ENCODE results near the gene TTYH1. TPM values are rescaled to one million over a fixed set of nuclear protein-coding genes. Genes with fewer than 3 reads are reported as not detected.
"Not testable (repeated sequence)": the region's sequence is repeated elsewhere in the genome, so short reads cannot be mapped to it uniquely, and the experiment has no call there.

TTYH1 gene
- total and polyA plus RNA-seq, 2 of the 4 experiments (the other 2 are of a cell fraction) = not detected

GRCh38 chr19:54373781-54374631 lies 41.3 kb upstream of the TTYH1 start:
- dilution Hi-C loops (cut with HindIII; ENCODE audit: low sequenced_read_pairs, unreplicated experiment) (no loop called here), intact Hi-C loops (cut with micrococcal nuclease) (no loop called here), in situ Hi-C loops (cut with MboI; ENCODE audit: low sequenced_read_pairs) (no loop called here)
- no peak overlapping the region for H4K5ac ChIP-seq (ENCODE audit: low read depth, low read length)
- H3K27me3 ChIP-seq (ENCODE audit: control insufficient read depth, insufficient read depth, low read length) = no peaks in the 10 kb centered on the region
- H4K8ac ChIP-seq (ENCODE audit: low read depth in 2 of 2, low read length in 2 of 2) = no peak overlapping the region
- BruUV-seq (replicated peaks) = no TSS peak
- no peak overlapping the region for H2AK9ac ChIP-seq (replicated peaks; ENCODE audit: low read depth, low read length, poor library complexity)
- no peak overlapping the region for H3K23ac ChIP-seq (ENCODE audit: low read depth, low read length)
- H3K79me1 ChIP-seq (ENCODE audit: low read depth in 1 of 2, low read length in 2 of 2) = no peaks in the 10 kb centered on the region
- peaks cover 10% of the 10 kb centered on the region for H3K9me3 ChIP-seq (ENCODE audit: control insufficient read depth, insufficient read depth, low read length)
- no peak overlapping the region for H3K9ac ChIP-seq (ENCODE audit: low read depth, low read length)
- no peaks in the 10 kb centered on the region for H3K9me1 ChIP-seq (ENCODE audit: insufficient read depth, low read length)
- peak; percentile 94 for TF ChIP-seq MAFK (IDR thresholded peaks at IDR 0.05; ENCODE audit: low read depth, low read length)
- TF ChIP-seq MAZ (IDR thresholded peaks at IDR 0.05; ENCODE audit: borderline replicate concordance, low read depth, low read length) = no peak
- no peak overlapping the region for H3K27ac ChIP-seq (ENCODE audit: insufficient read depth, low read length)
- no peaks in the 10 kb centered on the region for H3K36me3 ChIP-seq (ENCODE audit: control insufficient read depth, insufficient read depth, low read length)
- H3K4me3 ChIP-seq (ENCODE audit: insufficient read depth, low read depth, low read length) = no peak overlapping the region
- 72% methylated on average over 2 of the region's 16 CpGs; no CpG with 5 or more reads in 1 of the 2 experiments for whole genome bisulfite sequencing, 2 experiments (ENCODE audit: extremely low coverage in 2 of 2, insufficient read length in 1 of 2)
- no peak overlapping the region for H3K4ac ChIP-seq (ENCODE audit: low read depth, low read length)
- H3K14ac ChIP-seq (replicated peaks; ENCODE audit: low read depth, low read length) = no peak overlapping the region
- no peak overlapping the region for H2AFZ ChIP-seq (replicated peaks; ENCODE audit: low read length, poor library complexity)
- H2BK5ac ChIP-seq (ENCODE audit: low read depth, low read length, poor library complexity, severe bottlenecking) = no peak overlapping the region
- H3K18ac ChIP-seq (ENCODE audit: low read depth, low read length) = no peak overlapping the region
- ChIA-PET CTCF (no interaction called here), POLR2A (ENCODE audit: unreplicated experiment) (no interaction called here)
- H3K4me1 ChIP-seq (ENCODE audit: control insufficient read depth, insufficient read depth, low read length) = no peaks in the 10 kb centered on the region
- no peak overlapping the region for H2BK20ac ChIP-seq (ENCODE audit: low read depth, low read length)
- no peak overlapping the region for H3K56ac ChIP-seq (ENCODE audit: extremely low read depth, insufficient read depth, low read length)
- H4K91ac ChIP-seq (ENCODE audit: insufficient read depth, low read depth, low read length) = no peak overlapping the region
- ATAC-seq (ENCODE audit: low read depth) (no peak), DNase-seq (no peak)
- H2BK120ac ChIP-seq (ENCODE audit: low read depth, low read length) = no peak overlapping the region
- no peak overlapping the region for H2BK15ac ChIP-seq (ENCODE audit: low read depth, low read length)
- H4K20me1 ChIP-seq (ENCODE audit: insufficient read depth, low read length) = no peaks in the 10 kb centered on the region
- H3K4me2 ChIP-seq (ENCODE audit: low read depth, low read length) = no peak overlapping the region
- H2AK5ac ChIP-seq (ENCODE audit: low read depth, low read length) = no peak overlapping the region

DNA sequence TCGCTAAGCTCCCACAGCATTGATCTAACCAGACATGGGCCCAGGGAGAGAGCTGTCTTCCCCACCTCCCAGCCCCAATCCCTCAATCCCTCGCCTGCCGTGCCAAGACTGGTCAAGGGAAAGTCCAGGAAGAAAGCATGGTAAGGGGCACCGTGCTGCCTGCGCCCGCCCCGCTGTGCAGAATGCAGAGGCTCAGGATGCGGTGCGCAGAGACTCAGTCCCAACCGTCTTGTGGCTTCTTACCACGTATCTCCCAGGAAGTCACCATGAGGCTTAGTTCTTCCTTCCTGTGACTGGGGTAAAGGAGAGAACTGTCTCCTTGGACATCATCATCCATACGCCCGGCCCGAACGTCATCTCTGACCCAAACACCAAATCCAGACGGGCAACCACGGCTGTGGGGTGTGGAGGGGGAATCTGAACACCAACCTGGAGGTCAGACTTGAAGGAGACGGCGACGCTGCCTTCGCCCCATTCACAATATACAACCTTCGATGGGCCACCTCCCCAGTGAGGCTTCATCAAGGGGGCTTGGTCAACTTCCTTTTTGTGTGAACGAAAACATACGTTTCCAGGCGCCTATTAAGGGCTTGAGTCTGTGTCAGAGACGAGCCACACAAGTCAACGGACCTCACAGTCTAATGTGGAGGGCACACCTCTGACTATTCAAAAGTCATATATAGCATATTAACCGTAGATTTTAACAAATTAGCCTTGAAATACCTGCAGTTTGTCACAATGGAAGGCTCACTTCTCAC lies 39.9 kb upstream of the TTYH1 start:
- H2BK20ac ChIP-seq (ENCODE audit: low read depth, low read length); H4K91ac ChIP-seq (ENCODE audit: insufficient read depth, low read depth, low read length); H2AK5ac ChIP-seq (ENCODE audit: low read depth, low read length); BruUV-seq (replicated peaks); H3K27me3 ChIP-seq (ENCODE audit: control insufficient read depth, insufficient read depth, low read length); H2BK15ac ChIP-seq (ENCODE audit: low read depth, low read length); ATAC-seq (ENCODE audit: low read depth); H2BK5ac ChIP-seq (ENCODE audit: low read depth, low read length, poor library complexity, severe bottlenecking); H3K4me1 ChIP-seq (ENCODE audit: control insufficient read depth, insufficient read depth, low read length); H3K9me1 ChIP-seq (ENCODE audit: insufficient read depth, low read length); H3K4me2 ChIP-seq (ENCODE audit: low read depth, low read length); H4K8ac ChIP-seq (ENCODE audit: low read depth in 2 of 2, low read length in 2 of 2); H3K36me3 ChIP-seq (ENCODE audit: control insufficient read depth, insufficient read depth, low read length); H4K5ac ChIP-seq (ENCODE audit: low read depth, low read length); DNase-seq; H4K20me1 ChIP-seq (ENCODE audit: insufficient read depth, low read length); H3K27ac ChIP-seq (ENCODE audit: insufficient read depth, low read length); intact Hi-C loops (cut with micrococcal nuclease); H3K4me3 ChIP-seq (ENCODE audit: insufficient read depth, low read depth, low read length); H3K18ac ChIP-seq (ENCODE audit: low read depth, low read length); H3K23ac ChIP-seq (ENCODE audit: low read depth, low read length); POLR2A ChIA-PET (ENCODE audit: unreplicated experiment); H2BK120ac ChIP-seq (ENCODE audit: low read depth, low read length); H3K14ac ChIP-seq (replicated peaks; ENCODE audit: low read depth, low read length); H2AFZ ChIP-seq (replicated peaks; ENCODE audit: low read length, poor library complexity); CTCF ChIA-PET; H3K9ac ChIP-seq (ENCODE audit: low read depth, low read length); H3K4ac ChIP-seq (ENCODE audit: low read depth, low read length); H3K9me3 ChIP-seq (ENCODE audit: control insufficient read depth, insufficient read depth, low read length); dilution Hi-C loops (cut with HindIII; ENCODE audit: low sequenced_read_pairs, unreplicated experiment); H2AK9ac ChIP-seq (replicated peaks; ENCODE audit: low read depth, low read length, poor library complexity); H3K79me1 ChIP-seq (ENCODE audit: low read depth in 1 of 2, low read length in 2 of 2); H3K56ac ChIP-seq (ENCODE audit: extremely low read depth, insufficient read depth, low read length); in situ Hi-C loops (cut with MboI; ENCODE audit: low sequenced_read_pairs): not testable (repeated sequence)
- WGBS, 2 experiments (ENCODE audit: extremely low coverage in 2 of 2, insufficient read length in 1 of 2) = 41% methylated on average over 5 of the region's 28 CpGs; no CpG with 5 or more reads in 1 of the 2 experiments

All from IMR-90 (cell line).